ENCODE measurements around the gene NUP93.
A peak's percentile ranks its signal among the peaks of the same experiment; 100 is the strongest.
"Not testable (repeated sequence)": the region's sequence is repeated elsewhere in the genome, so short reads cannot be mapped to it uniquely, and the experiment has no call there.

Gene NUP93

DNA sequence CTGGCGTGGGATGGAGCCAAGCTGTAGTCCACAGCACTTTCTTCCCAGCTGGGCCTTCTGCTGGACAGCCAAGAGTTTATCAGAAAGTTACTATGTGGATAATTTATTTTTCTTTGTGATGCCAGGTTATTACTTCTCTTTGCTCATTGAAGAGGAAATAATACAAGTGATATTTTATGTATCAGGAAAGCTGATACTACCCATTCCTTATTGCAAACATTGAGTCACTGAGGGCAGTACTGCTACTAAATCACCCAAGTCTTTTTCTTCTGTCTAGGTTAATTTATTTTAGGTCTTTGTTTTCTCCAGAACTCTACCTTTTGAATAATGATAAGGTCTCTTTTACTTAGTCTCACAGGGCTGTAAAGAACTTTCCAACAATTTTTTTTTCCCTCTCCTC lies 8.3 kb downstream of the NUP93 start:
- no peak for DNase-seq (ENCODE audit: low read depth)
- in situ Hi-C loops (cut with HindIII; ENCODE audit: low sequenced_read_pairs) = no loop called here
- no peak for TF ChIP-seq CTCF (IDR thresholded peaks at IDR 0.05; ENCODE audit: low read depth, low read length, missing control alignments)
- H3K4me3 ChIP-seq (ENCODE audit: low read depth, low read length) = no peak overlapping the region

DNA sequence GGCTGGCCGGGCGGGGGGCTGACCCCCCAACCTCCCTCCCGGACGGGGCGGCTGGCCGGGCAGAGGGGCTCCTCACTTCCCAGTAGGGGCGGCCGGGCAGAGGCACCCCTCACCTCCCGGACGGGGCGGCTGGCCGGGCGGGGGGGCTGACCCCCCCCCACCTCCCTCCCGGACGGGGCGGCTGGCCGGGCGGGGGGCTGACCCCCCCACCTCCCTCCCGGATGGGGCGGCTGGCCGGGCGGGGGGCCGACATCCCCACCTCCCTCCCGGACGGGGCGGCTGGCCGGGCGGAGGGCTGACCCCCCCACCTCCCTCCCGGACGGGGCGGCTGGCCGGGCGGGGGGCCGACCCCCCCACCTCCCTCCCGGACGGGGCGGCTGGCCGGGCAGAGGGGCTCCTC lies 9.4 kb downstream of the NUP93 start:
- in situ Hi-C loops (cut with HindIII; ENCODE audit: low sequenced_read_pairs); H3K4me3 ChIP-seq (ENCODE audit: low read depth, low read length); DNase-seq (ENCODE audit: low read depth): not testable (repeated sequence)

DNA sequence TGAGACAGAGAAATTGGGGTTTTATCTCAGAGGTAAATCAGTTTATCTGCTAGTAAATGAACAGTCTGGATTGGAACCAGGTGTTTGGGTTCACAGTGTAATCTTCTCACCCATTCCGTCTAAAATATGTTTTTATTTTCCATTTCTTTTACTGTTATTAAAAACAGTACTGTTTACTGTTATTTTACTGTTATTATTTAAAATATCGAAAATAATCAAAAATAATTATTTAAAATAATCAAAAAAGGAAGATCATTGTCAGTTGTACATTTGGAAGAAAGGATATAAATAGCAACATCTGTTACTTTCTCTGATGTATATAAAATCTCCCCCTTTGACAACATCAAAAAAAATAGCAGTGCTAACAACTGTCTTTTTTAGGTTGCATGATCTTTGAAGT lies 11.5 kb downstream of the NUP93 start:
- no peak overlapping the region for H3K4me3 ChIP-seq (ENCODE audit: low read depth, low read length)
- TF ChIP-seq CTCF (IDR thresholded peaks at IDR 0.05; ENCODE audit: low read depth, low read length, missing control alignments) = no peak
- no peak for DNase-seq (ENCODE audit: low read depth)
- in situ Hi-C loops (cut with HindIII; ENCODE audit: low sequenced_read_pairs) = no loop called here

- DNase-seq (ENCODE audit: low read depth) = peak; percentile 49
- no peak for TF ChIP-seq CTCF (IDR thresholded peaks at IDR 0.05; ENCODE audit: low read depth, low read length, missing control alignments)
- in situ Hi-C loops (cut with HindIII; ENCODE audit: low sequenced_read_pairs) = no loop called here
- H3K4me3 ChIP-seq (ENCODE audit: low read depth, low read length) = no peak overlapping the region
Observed at GRCh38 chr16:56742030-56742984, 12.4 kb downstream of the NUP93 start.

GRCh38 chr16:56743840-56744239 lies 13.9 kb downstream of the NUP93 start:
- TF ChIP-seq CTCF (IDR thresholded peaks at IDR 0.05; ENCODE audit: low read depth, low read length, missing control alignments) = no peak
- in situ Hi-C loops (cut with HindIII; ENCODE audit: low sequenced_read_pairs) = no loop called here
- H3K4me3 ChIP-seq (ENCODE audit: low read depth, low read length) = no peak overlapping the region
- DNase-seq (ENCODE audit: low read depth) = no peak

DNA sequence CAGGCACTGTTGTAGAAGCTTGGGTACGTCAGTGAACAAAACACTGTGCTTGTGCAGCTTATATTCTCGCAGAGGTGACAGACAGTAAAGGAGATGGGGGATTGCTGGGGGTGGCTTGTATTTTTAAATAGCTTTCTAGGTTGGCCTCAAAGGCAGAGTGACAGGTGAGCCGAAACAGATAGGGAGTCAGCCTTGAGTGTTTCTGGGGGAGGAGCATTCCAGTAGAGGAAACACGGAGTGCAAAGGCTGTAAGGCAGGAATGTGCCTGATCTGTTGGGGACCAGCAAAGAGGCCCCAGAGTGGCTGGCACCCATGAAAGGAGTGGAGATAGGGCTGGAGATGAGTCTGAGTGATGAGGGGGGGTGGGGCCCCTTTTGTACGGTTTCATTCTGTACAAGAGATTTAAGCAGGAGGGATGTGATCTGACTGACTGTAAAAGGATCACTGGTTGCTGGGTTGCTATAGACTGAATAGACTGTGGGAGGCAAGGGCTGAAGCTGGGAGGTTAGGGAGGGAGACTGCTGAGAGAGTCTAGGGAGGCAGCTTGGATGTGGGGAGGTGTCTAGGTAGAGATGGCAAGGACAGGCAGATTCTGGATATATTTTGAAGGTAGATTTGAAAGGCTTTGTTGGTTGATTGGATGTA lies 15.2 kb downstream of the NUP93 start:
- in situ Hi-C loops (cut with HindIII; ENCODE audit: low sequenced_read_pairs) = no loop called here
- DNase-seq (ENCODE audit: low read depth) = no peak
- no peak overlapping the region for H3K4me3 ChIP-seq (ENCODE audit: low read depth, low read length)
- no peak for TF ChIP-seq CTCF (IDR thresholded peaks at IDR 0.05; ENCODE audit: low read depth, low read length, missing control alignments)

- H3K4me3 ChIP-seq (ENCODE audit: low read depth, low read length) = no peak overlapping the region
- in situ Hi-C loops (cut with HindIII; ENCODE audit: low sequenced_read_pairs) = no loop called here
- TF ChIP-seq CTCF (IDR thresholded peaks at IDR 0.05; ENCODE audit: low read depth, low read length, missing control alignments) = no peak
- peak; percentile 81 for DNase-seq (ENCODE audit: low read depth)
Observed at GRCh38 chr16:56747486-56748045, 17.6 kb downstream of the NUP93 start.
